NCI-H1048 (cell line): ENCODE data around the gene TMPO.
"Not testable (repeated sequence)": the region's sequence is repeated elsewhere in the genome, so short reads cannot be mapped to it uniquely, and the experiment has no call there.

ENCODE experiments used
- DNase-seq: peaks from one replicate; lab custom pipeline; 2025; lab: John Stamatoyannopoulos, UW

TMPO gene

GRCh38 chr12:98511806-98512205 lies 3.6 kb upstream of the TMPO start:
- not testable (repeated sequence) for DNase-seq

- no peak for DNase-seq
Observed at GRCh38 chr12:98513379-98514322, 1.7 kb upstream of the TMPO start.

- no peak for DNase-seq
Observed at GRCh38 chr12:98514982-98515286, 456 bp upstream of the TMPO start.

GRCh38 chr12:98516111-98516873 lies 902 bp downstream of the TMPO start:
- peak; percentile 82 for DNase-seq

- no peak for DNase-seq
Observed at GRCh38 chr12:98519257-98519907, 4.0 kb downstream of the TMPO start.

GRCh38 chr12:98530068-98530467 lies 14.7 kb downstream of the TMPO start:
- DNase-seq = no peak

GRCh38 chr12:98532687-98533304 lies 17.4 kb downstream of the TMPO start:
- no peak for DNase-seq

- DNase-seq = no peak
Observed at GRCh38 chr12:98533723-98534251, 18.4 kb downstream of the TMPO start.

GRCh38 chr12:98538031-98538430 lies 22.6 kb downstream of the TMPO start:
- DNase-seq = no peak

GRCh38 chr12:98543701-98544100 lies 28.3 kb downstream of the TMPO start:
- DNase-seq = no peak

GRCh38 chr12:98544751-98545150 lies 29.4 kb downstream of the TMPO start:
- no peak for DNase-seq

GRCh38 chr12:98549371-98550110 lies 34.2 kb downstream of the TMPO start:
- no peak for DNase-seq

- no peak for DNase-seq
Observed at GRCh38 chr12:98551787-98552186, 36.4 kb downstream of the TMPO start.

GRCh38 chr12:98558097-98558496 lies 42.7 kb downstream of the TMPO start:
- DNase-seq = not testable (repeated sequence)

- DNase-seq = no peak
Observed at GRCh38 chr12:98559666-98560065, 44.3 kb downstream of the TMPO start.

GRCh38 chr12:98561846-98562245 lies 46.5 kb downstream of the TMPO start:
- no peak for DNase-seq

GRCh38 chr12:98572010-98572409 lies 56.6 kb downstream of the TMPO start:
- no peak for DNase-seq

- no peak for DNase-seq
Observed at GRCh38 chr12:98574110-98574509, 58.7 kb downstream of the TMPO start.

- DNase-seq = no peak
Observed at GRCh38 chr12:98575013-98575412, 59.6 kb downstream of the TMPO start.

GRCh38 chr12:98576795-98577194 lies 61.4 kb downstream of the TMPO start:
- not testable (repeated sequence) for DNase-seq

GRCh38 chr12:98578392-98578791 lies 63.0 kb downstream of the TMPO start:
- no peak for DNase-seq
